SK-N-SH treated with all-trans-retinoic acid at 6 μM for 48 hours (cell line): ENCODE measurements around the gene GTF2A1.

ENCODE experiments used
- ATAC-seq: fragments of 200-7000 bp; cut with Tn5 transposase; 3 replicates; pipeline ENCODE4 v1.9.1; 2020; ENCODE audit warnings: mild to moderate bottlenecking, moderate library complexity
- ISL1 ChIP-seq: fragments of 250-450 bp; sonication (Bioruptor Pico); IDR thresholded peaks from 2 replicates; pipeline ENCODE4 v2.1.2; 2022; ENCODE audit warnings: mild to moderate bottlenecking, moderate library complexity
- PPARA ChIP-seq: fragments of 250-450 bp; sonication (Bioruptor Pico); IDR thresholded peaks from 2 replicates; pipeline ENCODE4 v1.5.0; 2020; ENCODE audit warnings: mild to moderate bottlenecking, borderline replicate concordance
- TOX ChIP-seq: fragments of 250-450 bp; sonication (Bioruptor Pico); IDR thresholded peaks from 2 replicates; pipeline ENCODE4 v1.8.0; 2021; ENCODE audit warnings: mild to moderate bottlenecking, moderate library complexity, borderline replicate concordance

Gene GTF2A1

GRCh38 chr14:81125536-81125935 is 95.2 kb downstream of the GTF2A1 start:
- no peak for ATAC-seq

More at GRCh38 chr14:81125536-81125935, 95.2 kb downstream of the GTF2A1 start:
- TF ChIP-seq ISL1: no peak
- TF ChIP-seq PPARA (CRISPR knock-in tag): no peak
- no peak for TF ChIP-seq TOX
